Skeletal muscle tissue (tissue), 4 donors: Measurements from ENCODE around the gene ARHGAP32. TPM values are rescaled to one million over a fixed set of nuclear protein-coding genes. Genes with fewer than 3 reads are reported as not detected.

Experiments
- H3K27ac ChIP-seq: one replicate; pipeline ENCODE4 v1.7.0; 2013; ENCODE audit warnings: mild to moderate bottlenecking, low read depth, low read length, inconsistent platforms
- H3K27me3 ChIP-seq, 3 donors: one replicate each; pipeline ENCODE4 v1.7.0; 2013; ENCODE audit warnings: low read length in 3 of 3; ENCODE audit not compliant: control insufficient read depth in 3 of 3, insufficient read depth in 3 of 3
- H3K36me3 ChIP-seq, 3 donors: one replicate each; pipeline ENCODE4 v1.7.0; 2013; ENCODE audit warnings: low read length in 3 of 3; ENCODE audit not compliant: control insufficient read depth in 3 of 3, insufficient read depth in 3 of 3
- H3K4me1 ChIP-seq, 3 donors: one replicate each; pipeline ENCODE4 v1.7.0; 2013; ENCODE audit warnings: low read length in 3 of 3, mild to moderate bottlenecking in 3 of 3; ENCODE audit not compliant: control insufficient read depth in 3 of 3, insufficient read depth in 3 of 3
- H3K4me3 ChIP-seq, 3 donors: one replicate each; pipeline ENCODE4 v1.7.0; 2013; ENCODE audit warnings: low read length in 3 of 3
- H3K9ac ChIP-seq, 3 donors: one replicate each; pipeline ENCODE4 v1.7.0; 2013; ENCODE audit warnings: low read length in 3 of 3, mild to moderate bottlenecking in 3 of 3, moderate library complexity in 2 of 3, low read depth in 1 of 3
- H3K9me3 ChIP-seq, 3 donors: one replicate each; pipeline ENCODE4 v1.7.0; 2013; ENCODE audit warnings: low read length in 3 of 3; ENCODE audit not compliant: control insufficient read depth in 3 of 3
- total RNA-seq: library from RNA; depleted of rRNA; stranded (reverse); fragments of >200 nt; gene quantifications from one replicate; pipeline ENCODE4 v1.2.3, GENCODE V29; 2014
- donor health status: Osteomylitis.

The ARHGAP32 gene
- total RNA-seq, 1 donor from 2014 or later = 23.5 TPM

DNA sequence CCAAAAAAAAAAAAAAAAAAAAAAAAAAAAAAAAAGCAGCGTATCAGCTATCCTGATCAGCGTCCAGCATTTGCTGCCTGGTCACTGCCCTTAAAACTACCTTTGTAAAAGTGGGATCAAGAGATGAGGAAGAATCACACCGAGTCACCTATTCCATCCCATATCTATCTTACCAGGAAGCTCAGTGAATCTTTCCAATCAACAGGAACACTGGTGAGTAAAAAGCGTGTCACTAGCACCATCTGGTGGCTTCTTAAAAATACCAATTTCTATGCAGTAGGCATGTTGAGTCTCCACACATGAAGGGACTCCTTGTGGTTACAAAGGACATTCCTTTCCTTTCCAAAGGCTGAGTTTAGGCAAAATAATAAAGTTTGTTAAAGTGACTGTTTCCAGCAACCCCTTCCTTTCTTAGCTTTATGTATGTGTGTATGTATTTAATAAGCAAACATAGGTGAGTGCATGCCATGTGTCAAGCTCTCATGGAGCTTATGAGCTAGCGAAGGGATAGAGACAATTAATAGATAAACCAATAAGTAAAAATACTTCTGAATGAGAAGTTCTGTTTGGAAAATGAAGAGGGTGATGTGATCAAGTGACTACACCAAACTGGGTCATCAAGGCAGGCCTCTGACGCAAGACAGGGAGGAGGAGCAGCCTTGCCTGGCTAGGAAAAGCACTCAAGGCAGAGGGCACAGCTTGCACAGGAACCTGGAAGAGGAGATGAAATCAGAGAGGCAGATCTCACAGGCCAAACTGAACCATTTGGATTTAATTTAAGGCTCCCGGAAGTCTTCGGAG is 235.5 kb downstream of the ARHGAP32 start:
- H3K4me3 ChIP-seq = no peak overlapping the region
- H3K4me1 ChIP-seq = no peaks in the 10 kb centered on the region
- peaks cover 0 to 6% (median 5%) of the 10 kb centered on the region in 3 donors for H3K27me3 ChIP-seq
- no peak overlapping the region for H3K9ac ChIP-seq
- no peaks in the 10 kb centered on the region for H3K36me3 ChIP-seq
- H3K9me3 ChIP-seq = no peaks in the 10 kb centered on the region
- no peak overlapping the region for H3K27ac ChIP-seq

DNA sequence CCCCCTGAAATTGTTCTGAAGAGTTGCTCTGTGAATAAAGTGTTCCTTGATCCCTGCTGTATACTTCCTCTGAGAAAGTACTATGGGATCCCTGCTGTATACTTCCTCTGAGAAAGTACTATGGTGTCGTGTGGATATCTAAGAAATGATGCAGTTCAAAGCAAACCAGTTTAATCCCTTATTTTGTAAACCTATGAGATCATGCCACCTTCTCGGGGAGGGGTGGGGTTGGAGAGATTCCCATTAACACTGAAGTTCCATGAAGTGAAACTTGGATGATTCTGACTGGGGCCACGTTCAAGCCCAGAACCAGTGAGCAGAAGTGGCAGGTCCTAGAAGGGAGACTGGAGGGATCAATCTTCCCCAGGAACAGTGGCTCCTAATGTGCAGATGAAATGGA is 236.5 kb downstream of the ARHGAP32 start:
- H3K4me3 ChIP-seq = no peak overlapping the region
- H3K9me3 ChIP-seq = no peaks in the 10 kb centered on the region
- no peaks in the 10 kb centered on the region for H3K36me3 ChIP-seq
- no peaks in the 10 kb centered on the region for H3K4me1 ChIP-seq
- H3K27ac ChIP-seq = no peak overlapping the region
- H3K9ac ChIP-seq = no peak overlapping the region
- H3K27me3 ChIP-seq = peaks cover 0 to 6% (median 5%) of the 10 kb centered on the region in 3 donors

DNA sequence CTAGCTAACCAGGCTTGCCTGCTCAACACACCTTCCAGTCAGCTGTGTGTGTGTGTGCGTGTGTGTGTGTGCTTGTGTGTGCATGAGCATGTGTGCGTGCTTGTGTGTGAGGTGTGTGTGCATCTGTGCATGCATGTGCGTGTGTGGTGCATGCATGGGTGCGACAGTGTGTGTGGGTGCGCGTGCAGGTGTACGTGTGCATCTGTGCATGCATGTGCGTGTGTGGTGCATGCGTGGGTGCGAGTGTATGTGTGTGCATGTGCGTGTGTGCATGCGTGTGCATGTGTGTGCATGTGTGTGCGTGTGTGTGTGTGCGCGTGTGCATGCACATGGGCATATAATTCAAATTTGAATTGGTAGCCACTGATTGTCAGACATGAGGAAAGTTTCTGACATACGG is 239.0 kb downstream of the ARHGAP32 start:
- no peak overlapping the region for H3K4me3 ChIP-seq
- H3K36me3 ChIP-seq = no peaks in the 10 kb centered on the region
- no peaks in the 10 kb centered on the region for H3K9me3 ChIP-seq
- no peak overlapping the region for H3K9ac ChIP-seq
- no peak overlapping the region for H3K27ac ChIP-seq
- H3K27me3 ChIP-seq = peaks cover 0 to 5% (median 2%) of the 10 kb centered on the region in 3 donors
- H3K4me1 ChIP-seq = no peaks in the 10 kb centered on the region

DNA sequence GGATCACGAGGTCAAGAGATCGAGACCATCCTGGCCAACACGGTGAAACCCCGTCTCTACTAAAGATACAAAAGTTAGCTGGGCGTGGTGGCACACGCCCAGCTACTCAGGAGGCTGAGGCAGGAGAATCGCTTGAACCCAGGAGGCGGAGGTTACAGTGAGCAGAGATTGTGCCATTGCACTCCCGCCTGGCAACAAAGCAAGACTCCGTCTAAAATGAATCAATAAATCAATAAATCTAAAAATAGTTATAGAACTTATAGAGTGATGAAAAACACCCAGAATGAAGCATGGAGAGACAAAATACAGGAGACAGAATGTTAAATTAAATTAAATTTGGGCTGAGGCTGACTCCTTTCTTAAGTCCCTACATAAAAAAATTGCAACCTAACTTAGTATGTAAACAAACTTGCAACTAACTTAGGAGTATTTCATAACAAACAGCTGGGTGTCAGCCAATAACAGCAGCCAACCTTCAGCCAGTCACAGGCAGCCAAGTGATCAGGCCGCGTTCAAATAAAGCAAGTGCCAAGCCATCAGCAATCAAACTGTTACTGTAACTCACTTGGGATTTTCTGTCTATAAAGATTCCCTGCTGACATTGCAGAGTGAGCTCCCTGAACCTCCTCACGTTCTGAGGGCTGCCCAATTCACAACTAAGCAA is 242.2 kb downstream of the ARHGAP32 start:
- no peak overlapping the region for H3K9ac ChIP-seq
- no peaks in the 10 kb centered on the region for H3K4me1 ChIP-seq
- no peaks in the 10 kb centered on the region for H3K9me3 ChIP-seq
- H3K36me3 ChIP-seq = no peaks in the 10 kb centered on the region
- no peak overlapping the region for H3K4me3 ChIP-seq
- no peak overlapping the region for H3K27ac ChIP-seq
- H3K27me3 ChIP-seq = peaks cover 0 to 8% (median 4%) of the 10 kb centered on the region in 3 donors

DNA sequence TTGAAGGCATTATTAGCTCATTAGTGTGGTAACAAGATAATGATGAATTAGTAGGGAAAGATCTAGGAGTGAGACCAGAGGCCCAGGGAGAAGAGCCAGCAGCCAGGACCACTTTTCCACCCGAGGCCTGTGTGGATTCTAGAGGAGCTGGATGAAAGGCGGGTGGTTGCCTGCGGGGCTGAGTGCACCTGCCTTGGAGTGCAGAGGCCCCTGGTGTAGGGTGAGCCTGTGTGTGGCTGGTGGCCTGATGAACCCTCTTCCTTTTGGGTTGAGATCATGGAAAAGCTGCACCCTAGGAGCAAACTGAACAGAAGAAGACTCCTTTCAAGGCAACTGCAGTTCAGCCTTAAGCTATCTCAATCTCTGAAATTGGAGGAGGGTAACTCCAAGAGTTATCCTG is 243.5 kb downstream of the ARHGAP32 start:
- H3K9me3 ChIP-seq = no peaks in the 10 kb centered on the region
- H3K27me3 ChIP-seq = peaks cover 0 to 8% (median 5%) of the 10 kb centered on the region in 3 donors

DNA sequence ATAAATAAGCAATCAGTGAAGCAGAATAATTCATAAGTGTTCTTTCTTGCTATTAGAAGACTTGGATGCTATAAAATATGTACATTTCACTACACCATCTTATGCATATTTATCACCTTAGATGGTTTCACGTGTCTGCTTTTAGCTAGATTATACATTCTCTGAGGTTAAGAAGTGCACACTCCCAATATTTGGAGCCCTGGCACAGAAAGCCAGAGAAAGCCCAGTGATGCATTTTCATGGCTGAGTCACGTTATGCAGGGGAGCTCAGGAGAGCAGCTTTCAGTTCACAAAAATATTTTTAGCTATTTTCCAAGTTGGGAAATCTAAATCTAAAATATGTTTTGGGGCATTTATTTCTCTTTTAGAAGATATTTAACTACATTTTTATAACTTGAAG is 244.4 kb downstream of the ARHGAP32 start:
- no peak overlapping the region for H3K27ac ChIP-seq
- H3K9ac ChIP-seq = no peak overlapping the region
- no peaks in the 10 kb centered on the region for H3K9me3 ChIP-seq
- no peaks in the 10 kb centered on the region for H3K4me1 ChIP-seq
- peaks cover 0 to 10% (median 5%) of the 10 kb centered on the region in 3 donors for H3K27me3 ChIP-seq
- H3K36me3 ChIP-seq = no peaks in the 10 kb centered on the region
- H3K4me3 ChIP-seq = no peak overlapping the region

More for the DNA sequence above, 243.5 kb downstream of the ARHGAP32 start:
- Histone ChIP-seq H3K9ac (no peak overlapping the region), H3K27ac (no peak overlapping the region), H3K4me3 (no peak overlapping the region), H3K4me1 (no peaks in the 10 kb centered on the region), H3K36me3 (no peaks in the 10 kb centered on the region)

DNA sequence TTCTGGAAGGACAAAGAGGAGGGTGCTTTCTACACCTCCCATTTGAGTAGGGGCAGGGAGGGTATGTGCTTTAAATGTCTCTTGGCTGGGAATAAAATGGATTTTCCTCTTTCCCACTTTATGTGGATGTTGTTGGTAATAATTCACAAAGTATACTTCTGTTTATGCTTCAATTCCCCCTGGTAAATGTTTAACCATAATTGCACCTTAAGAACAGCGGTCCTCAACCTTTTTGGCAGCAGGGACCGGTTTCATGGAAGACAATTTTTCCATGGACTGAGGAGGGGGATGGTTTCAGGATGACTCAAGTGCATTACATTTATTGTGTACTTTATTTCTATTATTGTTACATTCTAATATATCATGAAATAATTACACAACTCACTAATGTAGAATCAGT is 245.5 kb downstream of the ARHGAP32 start:
- no peaks in the 10 kb centered on the region for H3K4me1 ChIP-seq
- H3K9ac ChIP-seq = no peak overlapping the region
- H3K9me3 ChIP-seq = no peaks in the 10 kb centered on the region
- H3K27me3 ChIP-seq = peaks cover 7 to 19% (median 10%) of the 10 kb centered on the region in 3 donors
- no peaks in the 10 kb centered on the region for H3K36me3 ChIP-seq
- no peak overlapping the region for H3K27ac ChIP-seq
- H3K4me3 ChIP-seq = no peak overlapping the region

DNA sequence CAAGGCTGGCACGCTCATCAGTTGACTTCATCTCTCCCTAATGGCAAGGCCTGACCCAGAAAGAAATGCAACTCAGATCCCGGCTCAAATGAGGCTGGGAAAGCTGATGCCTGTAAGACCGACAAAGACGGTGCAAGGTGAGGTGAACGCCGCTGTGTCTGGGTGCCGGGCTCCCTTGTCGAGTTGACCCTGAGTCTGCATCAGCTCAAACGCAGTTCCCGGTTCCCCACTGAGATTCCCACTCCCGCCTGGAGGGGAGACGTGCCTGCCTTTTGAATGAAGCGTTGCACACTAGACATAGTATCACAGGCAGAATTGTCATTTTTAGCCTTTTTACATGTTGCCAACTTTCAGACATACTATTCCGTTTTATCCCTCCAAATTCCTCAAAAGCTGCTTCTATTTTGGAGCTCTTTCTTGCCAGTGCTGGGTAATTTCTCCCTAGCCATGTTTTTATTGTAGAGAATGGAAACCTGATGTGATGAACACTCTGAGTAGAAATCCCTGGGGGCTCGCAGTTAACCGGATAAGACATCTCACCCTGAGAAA is 248.6 kb downstream of the ARHGAP32 start:
- Histone ChIP-seq H3K27ac (no peak overlapping the region), H3K9me3 (no peaks in the 10 kb centered on the region), H3K9ac (no peak overlapping the region), H3K27me3 (peaks cover 25 to 50% (median 26%) of the 10 kb centered on the region in 3 donors), H3K4me1 (peaks cover 0 to 5% (median 0%) of the 10 kb centered on the region in 3 donors), H3K4me3 (no peak overlapping the region), H3K36me3 (no peaks in the 10 kb centered on the region)

DNA sequence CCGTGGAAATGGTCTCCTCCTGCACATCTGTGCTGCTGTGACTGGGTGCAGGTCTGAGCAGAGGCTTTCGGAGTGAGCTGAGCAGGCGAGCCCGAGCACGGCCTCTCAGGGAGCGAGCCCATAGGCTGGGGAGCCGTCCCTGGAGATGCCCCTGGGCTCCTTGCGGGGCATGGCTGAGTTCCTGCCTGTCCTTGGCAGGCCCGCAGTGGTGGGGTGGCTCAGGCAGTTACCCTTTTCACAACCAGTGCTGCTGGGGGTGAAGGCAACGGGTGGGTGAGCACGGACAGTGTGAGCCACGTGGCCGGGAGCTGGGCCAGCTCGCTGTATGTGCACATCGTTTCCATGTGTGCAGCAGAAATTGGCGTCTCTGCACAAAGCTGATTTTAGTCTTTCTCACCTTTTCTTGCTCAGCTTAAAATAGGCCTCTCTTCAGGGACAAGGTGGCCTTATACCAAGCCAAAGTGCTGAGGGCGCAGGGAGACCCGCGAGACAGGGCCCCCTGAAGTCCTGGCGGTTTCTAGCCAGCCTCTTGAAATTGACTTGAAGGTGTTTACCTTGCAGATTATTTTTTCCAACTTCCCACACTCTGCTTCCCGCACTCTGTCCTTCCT is 249.2 kb downstream of the ARHGAP32 start, which contains the start of gene TP53AIP1:
TSS of gene TP53AIP1 (minus strand) at position 55 of the 611 bp plus-strand sequence. CDS start 5,053 bp downstream, outside the sequence.
- Histone ChIP-seq H3K27me3 (peaks cover 25 to 53% (median 26%) of the 10 kb centered on the region in 3 donors), H3K4me3 (no peak within 1 kb of the TSS), H3K4me1 (peaks cover 0 to 5% (median 0%) of the 10 kb centered on the region in 3 donors), H3K36me3 (no peaks in the 10 kb centered on the region), H3K27ac (no peak within 1 kb of the TSS), H3K9me3 (no peaks in the 10 kb centered on the region), H3K9ac (no peak within 1 kb of the TSS)
